ENCODE measurements around the gene SCO2.

DNA sequence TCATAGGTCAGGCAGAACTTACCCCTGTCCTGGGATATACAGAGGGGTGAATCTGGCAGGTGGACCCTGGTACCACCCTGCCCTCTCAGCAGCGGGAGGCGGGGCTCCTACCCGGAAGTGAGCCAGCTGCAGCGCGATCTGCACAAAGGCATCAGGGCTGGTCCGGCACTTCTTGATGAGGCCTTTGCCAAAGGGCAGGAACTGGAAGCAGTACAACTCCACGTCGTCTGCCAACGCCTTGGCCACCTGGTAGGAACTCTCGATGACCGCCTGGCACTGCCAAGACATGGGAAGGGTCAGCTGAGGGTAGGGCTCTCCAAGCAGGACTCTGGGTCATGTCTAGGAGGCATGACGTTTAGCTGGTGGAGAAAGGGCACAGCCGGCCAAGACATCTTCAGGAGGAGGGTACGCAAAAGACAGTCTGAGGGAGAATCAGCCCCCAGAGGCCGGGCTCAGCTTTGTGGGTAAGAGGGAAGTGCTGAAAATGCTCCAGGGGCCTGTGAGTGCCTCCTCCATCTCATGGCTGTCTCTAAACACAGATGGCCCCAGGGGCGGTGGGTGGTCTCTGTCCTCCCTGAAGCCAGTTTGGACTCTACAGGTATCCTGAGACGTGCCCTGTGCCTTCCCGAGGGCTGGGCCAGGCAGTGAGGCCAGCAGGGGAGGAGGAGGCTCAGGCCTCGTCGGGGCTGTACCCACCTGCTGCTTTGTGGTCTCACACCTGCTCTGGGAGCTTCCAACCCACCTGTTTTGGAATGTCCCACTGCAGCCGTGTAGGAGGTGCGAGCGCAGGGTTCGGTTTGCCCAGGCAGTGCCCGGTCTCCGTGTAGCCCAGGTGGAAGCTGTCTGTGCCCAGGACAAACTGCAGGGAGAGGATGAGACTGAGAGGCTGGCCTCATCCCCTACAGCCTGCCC lies 46.1 kb upstream of the SCO2 start:
- TF ChIP-seq EP300 (IDR thresholded peaks at IDR 0.05; ENCODE audit: borderline replicate concordance) = no peak
- TF ChIP-seq RAD21 (IDR thresholded peaks at IDR 0.05; ENCODE audit: low read depth) = no peak

All from Ishikawa (cell line).